GM19025 (cell line): ENCODE results near the gene CLVS2.

Source experiments
- ATAC-seq: cut with Tn5 transposase; IDR thresholded peaks from one replicate; pipeline ENCODE4 v1.9.1; 2021; ENCODE audit warnings: mild to moderate bottlenecking, low read depth, moderate library complexity; ENCODE audit not compliant: unreplicated experiment

Gene CLVS2

DNA sequence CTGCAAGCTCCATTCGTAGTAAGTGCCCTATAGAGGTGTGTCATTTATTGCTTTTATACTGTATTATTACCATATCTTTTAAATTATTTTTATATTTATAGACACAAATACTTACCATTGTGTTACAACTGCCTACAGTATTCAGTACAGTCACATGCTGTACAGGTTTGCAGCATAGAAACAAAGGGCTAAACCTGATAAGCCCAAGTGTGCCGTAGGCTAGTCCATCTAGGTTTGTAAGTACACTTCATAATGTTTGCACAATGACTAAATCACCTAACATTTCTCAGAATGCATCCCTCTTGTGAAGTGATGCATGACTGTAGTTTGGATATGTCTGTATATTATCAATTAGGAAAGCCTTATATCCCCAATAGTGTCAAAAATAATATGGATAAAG is 122.8 kb downstream of the CLVS2 start:
- ATAC-seq = no peak
